GM18499 (cell line): ENCODE results near the gene RASGRF1.

Experiments used
- ATAC-seq: cut with Tn5 transposase; IDR thresholded peaks from one replicate; pipeline ENCODE4 v1.9.1; 2021; ENCODE audit warnings: moderate number of reproducible peaks; ENCODE audit not compliant: insufficient read depth, unreplicated experiment

The RASGRF1 gene

DNA sequence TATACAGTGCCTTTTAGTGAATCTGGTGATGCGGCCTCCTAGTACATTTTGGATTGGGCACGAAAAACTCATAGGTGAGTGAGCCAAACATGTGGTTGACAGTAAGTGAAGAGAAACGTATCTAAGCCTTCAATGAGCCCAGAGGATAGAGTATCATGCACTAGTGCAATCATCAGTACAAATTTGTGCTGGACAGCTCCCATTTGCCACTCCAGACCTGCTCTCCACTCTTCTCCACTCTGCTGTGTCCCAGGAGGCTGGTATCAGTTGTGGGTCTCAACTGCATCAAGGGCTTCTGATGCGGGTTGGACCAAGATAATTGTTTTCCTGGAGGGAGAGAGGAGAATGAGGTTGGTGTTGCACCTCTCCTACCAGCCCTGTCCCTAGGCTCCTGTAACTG lies 9.1 kb upstream of the RASGRF1 start:
- ATAC-seq: no peak

GRCh38 chr15:79094611-79095021 lies 4.0 kb upstream of the RASGRF1 start:
- no peak for ATAC-seq

- ATAC-seq: no peak
Measured at GRCh38 chr15:79093352-79093935, 2.9 kb upstream of the RASGRF1 start.

DNA sequence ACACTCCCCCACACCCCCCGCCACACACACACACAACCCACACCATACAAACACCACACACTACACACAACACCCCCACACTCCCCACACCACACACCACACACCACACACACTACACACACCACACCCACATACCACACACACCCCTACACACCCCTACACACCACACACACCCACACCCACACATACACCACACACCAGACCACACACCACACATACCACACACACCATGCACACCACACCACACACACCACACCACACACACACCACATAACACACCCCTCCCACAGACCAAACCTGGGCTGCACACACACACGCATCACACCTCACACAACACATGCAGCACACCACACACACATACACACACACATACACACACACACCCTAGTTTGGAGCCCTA lies 1.8 kb upstream of the RASGRF1 start:
- ATAC-seq: no peak

DNA sequence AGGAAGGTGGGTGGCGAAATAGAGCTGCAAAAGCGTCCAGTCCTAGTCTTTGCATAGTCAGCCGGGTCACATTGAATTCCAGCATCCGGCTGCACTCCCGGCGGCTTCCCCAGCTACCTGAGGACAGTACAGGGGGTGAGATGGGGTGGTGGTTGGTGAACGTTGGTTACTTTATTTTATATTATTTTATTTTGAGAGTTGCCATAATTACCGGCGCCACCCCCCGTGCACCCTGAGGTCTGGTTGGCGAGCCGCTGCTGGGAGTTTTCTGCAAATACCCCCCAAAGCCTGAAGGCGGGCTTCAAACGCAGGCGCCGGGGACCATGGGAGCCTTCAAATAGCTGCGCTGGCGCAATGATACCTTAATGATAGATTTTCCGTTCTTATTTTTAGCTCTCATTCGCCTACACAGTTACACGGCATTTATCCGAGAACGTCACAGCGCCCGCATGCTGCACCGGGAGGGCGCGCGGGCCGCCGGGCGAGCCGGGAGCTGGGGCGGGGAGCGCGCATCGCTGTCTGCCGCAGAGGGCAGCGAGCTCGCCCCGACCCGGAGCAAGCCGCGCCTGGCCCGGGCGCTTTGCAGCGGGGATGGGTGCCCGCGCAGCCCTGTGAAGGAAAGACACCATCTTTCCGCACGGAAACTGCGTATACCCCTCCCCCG lies 756 bp upstream of the RASGRF1 start:
- no peak for ATAC-seq

DNA sequence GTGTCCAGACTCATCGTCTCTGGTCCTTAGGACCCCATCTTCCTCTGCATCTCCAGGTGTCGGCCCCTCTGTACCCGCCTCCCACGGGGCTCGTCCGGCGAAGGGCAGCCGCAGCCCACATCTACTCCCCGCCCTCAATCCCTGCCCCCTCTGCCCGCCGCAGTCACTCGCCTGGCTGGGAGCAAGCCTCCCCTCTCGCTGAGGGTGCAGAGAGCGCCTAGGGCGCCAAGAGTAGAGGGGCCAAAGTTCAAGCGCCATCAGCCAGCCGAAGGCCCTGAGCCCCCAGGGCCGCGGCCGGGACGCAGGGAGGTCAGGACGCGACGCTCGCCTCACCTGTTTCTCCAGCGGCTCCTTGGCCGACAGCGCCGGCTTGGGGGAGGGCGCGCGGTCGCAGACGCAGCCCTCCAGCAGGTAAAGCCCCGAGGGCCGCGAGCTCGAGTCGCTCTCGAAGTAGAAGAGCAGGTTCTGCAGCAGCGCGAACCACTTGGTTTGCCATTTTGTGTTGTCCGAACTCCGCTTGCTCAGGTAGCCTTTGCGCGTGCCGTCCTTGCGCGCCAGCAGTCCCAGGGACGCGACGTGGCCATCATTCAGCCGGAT lies 592 bp downstream of the RASGRF1 start:
- no peak for ATAC-seq

- ATAC-seq: no peak
Measured at GRCh38 chr15:79089331-79089889, 1.2 kb downstream of the RASGRF1 start.

DNA sequence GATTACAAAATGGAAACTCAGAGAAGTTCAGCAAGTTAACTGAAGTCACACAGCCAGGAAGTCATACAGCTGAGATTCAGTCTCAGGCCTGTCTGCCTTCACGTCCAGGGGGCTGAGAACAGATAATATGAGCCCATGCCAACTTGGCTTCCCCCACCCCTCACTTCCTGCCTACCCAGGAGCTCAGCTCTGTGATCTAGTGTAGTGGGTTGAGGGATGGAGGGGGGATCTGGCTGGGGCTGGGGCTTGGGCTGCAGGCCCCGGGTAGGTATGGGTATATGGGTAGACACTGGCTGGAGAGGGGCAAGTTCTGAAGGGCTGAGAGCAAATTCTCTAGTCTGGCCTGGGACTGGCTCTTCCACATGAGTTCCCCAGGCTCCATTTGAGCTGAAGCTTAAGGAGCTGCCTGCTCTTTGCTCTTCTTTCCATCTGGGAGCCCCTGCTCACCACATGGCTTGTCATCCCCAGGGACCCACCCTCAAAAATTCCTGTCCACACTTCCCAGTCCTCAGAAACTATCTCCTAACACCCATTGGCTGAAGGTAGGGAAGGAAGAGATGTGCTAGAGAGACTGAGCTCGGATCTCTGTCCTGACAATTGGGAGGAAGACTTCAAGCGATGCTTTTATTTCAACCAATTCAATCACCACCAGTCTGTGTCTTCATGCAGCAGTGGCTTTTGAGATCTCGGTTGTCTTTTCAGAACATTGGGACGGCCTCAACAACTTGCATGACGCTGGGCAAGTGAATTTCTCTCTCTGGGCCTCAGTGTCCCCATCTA lies 2.0 kb downstream of the RASGRF1 start:
- no peak for ATAC-seq

- no peak for ATAC-seq
Measured at GRCh38 chr15:79086814-79087213, 3.8 kb downstream of the RASGRF1 start.

DNA sequence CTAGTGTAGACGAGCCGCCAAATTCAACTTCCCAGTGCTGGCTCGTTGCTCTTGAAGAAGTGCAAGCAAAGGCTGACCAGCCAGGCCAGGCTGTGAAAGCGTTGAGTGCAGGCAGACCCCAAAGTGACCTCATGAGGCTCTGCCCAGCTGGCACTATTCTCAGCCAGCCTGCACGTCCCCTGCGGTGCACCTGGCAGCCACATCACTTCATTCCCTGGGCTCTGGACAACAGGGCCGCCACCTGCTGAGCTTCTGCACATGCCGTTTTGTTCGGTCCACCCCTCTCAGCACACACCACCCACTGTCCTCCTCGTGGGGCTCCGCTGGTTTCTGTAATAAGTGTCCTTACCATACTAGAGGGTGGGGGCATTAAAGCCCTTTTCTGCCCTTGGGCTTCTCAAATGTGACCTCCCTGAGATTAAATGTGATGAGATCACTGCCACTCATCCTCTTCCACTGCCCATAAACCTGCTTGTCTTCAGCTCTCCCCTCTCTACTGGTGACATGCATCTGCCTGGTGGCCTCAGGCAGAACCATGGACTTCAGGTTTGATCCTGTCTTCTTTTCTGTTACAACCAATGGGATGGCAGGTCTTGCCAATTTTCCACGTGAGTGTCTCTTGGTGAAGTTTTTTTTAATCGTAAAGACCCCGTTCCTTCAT lies 6.1 kb downstream of the RASGRF1 start:
- no peak for ATAC-seq

DNA sequence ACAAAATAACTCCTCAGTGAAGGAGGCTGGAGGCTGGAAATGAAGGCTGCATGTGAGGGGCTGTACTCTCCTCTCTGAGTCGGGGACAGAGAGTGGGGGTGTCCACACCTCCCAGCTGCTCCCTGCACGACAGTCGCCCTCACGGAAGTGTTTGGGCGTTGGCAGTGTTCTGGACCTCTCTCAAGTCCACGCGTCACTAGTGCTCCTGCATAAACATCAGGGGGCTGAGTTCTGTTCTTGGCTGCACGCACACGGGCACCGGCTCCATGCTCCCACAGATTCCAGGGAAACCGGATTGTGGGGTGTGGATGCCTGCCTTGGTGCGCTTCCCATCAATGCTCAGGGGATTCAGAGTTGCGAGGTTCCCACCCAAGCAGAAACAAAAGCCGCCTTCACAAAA lies 7.4 kb downstream of the RASGRF1 start:
- no peak for ATAC-seq

GRCh38 chr15:79082363-79083070 lies 8.1 kb downstream of the RASGRF1 start:
- no peak for ATAC-seq

DNA sequence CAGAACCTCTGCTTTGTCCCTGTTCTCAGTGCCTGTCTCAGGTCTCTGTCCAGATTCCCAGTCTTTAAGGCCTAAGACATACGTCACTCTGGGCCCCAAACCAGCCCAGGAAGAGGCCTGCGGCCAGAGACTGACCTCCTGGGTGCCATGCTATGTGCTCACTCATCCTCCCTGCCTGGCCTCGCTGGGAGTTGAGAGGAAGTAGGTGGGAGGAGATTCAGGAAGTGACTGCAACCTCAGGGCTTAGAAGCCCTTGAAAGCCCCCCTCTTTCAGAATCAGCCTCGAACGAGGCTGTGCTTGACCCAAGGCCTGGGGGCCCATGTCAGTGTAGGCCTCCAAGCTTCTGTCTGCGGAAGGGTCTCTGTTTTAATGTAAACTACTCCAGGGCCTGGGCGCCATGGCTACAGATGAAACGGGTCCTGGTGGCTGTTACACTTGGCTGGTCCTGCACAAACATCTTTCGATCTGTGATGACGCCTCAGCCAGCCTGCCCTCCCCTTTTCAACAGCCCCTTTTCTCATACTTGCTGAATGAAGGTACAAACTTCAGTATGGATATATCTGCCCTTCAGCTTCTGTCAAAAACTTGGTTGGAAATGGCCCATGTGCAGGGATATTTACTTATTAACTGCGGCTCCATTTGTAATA lies 11.7 kb downstream of the RASGRF1 start:
- ATAC-seq: no peak

- ATAC-seq: no peak
Measured at GRCh38 chr15:79078003-79078402, 12.6 kb downstream of the RASGRF1 start.

GRCh38 chr15:79076661-79077060 lies 13.9 kb downstream of the RASGRF1 start:
- ATAC-seq: no peak

DNA sequence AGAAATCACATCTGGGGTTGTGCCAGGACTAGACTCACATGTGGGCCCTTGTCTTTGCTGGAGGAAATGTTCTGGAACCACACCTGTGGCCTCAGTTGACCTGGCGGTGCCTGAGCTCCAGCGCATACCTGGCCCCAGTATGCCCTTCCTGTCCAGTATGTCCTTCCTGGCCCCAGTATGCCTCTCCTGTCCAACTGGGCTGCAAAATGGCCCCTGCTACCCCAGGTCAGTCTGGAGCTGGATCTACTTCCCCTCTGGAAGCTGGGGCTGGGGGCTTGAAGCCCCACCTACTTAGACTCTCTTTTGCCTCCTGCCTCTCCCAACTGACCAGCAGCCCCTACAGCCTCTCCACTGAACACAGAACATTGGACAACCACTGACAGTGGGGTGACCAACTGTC lies 15.3 kb downstream of the RASGRF1 start:
- ATAC-seq: no peak

- ATAC-seq: no peak
Measured at GRCh38 chr15:79073336-79073735, 17.2 kb downstream of the RASGRF1 start.

GRCh38 chr15:79071901-79072300 lies 18.7 kb downstream of the RASGRF1 start:
- no peak for ATAC-seq

- ATAC-seq: no peak
Measured at GRCh38 chr15:79068790-79069189, 21.8 kb downstream of the RASGRF1 start.
